Type B pancreatic cell (in vitro differentiated cells): ENCODE data around the gene RNF112. TPM values are rescaled to one million over a fixed set of nuclear protein-coding genes. Genes with fewer than 3 reads are reported as not detected.

ENCODE experiments used
- DNase-seq: peaks from one replicate; pipeline ENCODE4 v3.0.0; 2021; ENCODE audit warnings: mixed read lengths; ENCODE audit not compliant: unreplicated experiment; ENCODE audit errors: extremely low spot score
- H3K27ac Mint-ChIP-seq: 2 replicates; pipeline ENCODE4 v1.8.0; 2021; ENCODE audit warnings: mild to moderate bottlenecking, mixed read lengths
- H3K27me3 Mint-ChIP-seq: 2 replicates; pipeline ENCODE4 v1.8.0; 2021; ENCODE audit warnings: mixed read lengths
- H3K36me3 Mint-ChIP-seq: 2 replicates; pipeline ENCODE4 v1.8.0; 2021; ENCODE audit warnings: mixed read lengths
- H3K4me1 Mint-ChIP-seq: one replicate; pipeline ENCODE4 v1.8.0; 2021; ENCODE audit warnings: mixed read lengths; ENCODE audit not compliant: unreplicated experiment
- H3K4me3 Mint-ChIP-seq: 2 replicates; pipeline ENCODE4 v1.8.0; 2021; ENCODE audit warnings: mild to moderate bottlenecking, mixed read lengths
- H3K9me3 Mint-ChIP-seq: 2 replicates; pipeline ENCODE4 v1.8.0; 2021; ENCODE audit warnings: mixed read lengths
- total RNA-seq: library from RNA; stranded (reverse); gene quantifications from 2 replicates; pipeline ENCODE4 v1.2.1, GENCODE V29; 2021; ENCODE audit warnings: low replicate concordance
- TF ChIP-seq, protein P1 (sequence below): fragments of 200-600 bp; sonication (generic); conservative IDR thresholded peaks from 2 replicates; pipeline ENCODE4 v1.5.0; 2021; ENCODE audit warnings: antibody characterized with exemption, mild to moderate bottlenecking

RNF112 gene
- total RNA-seq, 1 donor from 2014 or later = 0.60 TPM

DNA sequence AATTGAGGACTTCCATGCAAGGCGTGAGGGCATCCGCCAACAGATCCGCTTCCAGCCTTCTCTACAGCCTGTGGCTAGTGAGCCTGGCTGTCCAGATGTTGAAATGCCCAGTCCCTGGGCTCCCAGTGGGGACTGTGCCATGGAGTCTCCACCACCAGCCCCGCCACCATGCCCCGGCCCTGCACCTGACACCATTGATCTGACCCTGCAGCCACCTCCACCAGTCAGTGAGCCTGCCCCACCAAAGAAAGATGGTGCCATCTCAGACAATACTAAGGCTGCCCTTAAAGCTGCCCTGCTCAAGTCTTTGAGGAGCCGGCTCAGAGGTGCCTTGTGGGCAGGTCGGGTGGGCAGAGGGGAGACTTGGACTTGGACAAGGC lies 29.7 kb upstream of the RNF112 start:
- no peak for DNase-seq
- H3K27ac Mint-ChIP-seq = no peak overlapping the region
- TF ChIP-seq, protein P1, sequence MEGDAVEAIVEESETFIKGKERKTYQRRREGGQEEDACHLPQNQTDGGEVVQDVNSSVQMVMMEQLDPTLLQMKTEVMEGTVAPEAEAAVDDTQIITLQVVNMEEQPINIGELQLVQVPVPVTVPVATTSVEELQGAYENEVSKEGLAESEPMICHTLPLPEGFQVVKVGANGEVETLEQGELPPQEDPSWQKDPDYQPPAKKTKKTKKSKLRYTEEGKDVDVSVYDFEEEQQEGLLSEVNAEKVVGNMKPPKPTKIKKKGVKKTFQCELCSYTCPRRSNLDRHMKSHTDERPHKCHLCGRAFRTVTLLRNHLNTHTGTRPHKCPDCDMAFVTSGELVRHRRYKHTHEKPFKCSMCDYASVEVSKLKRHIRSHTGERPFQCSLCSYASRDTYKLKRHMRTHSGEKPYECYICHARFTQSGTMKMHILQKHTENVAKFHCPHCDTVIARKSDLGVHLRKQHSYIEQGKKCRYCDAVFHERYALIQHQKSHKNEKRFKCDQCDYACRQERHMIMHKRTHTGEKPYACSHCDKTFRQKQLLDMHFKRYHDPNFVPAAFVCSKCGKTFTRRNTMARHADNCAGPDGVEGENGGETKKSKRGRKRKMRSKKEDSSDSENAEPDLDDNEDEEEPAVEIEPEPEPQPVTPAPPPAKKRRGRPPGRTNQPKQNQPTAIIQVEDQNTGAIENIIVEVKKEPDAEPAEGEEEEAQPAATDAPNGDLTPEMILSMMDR = no peak

DNA sequence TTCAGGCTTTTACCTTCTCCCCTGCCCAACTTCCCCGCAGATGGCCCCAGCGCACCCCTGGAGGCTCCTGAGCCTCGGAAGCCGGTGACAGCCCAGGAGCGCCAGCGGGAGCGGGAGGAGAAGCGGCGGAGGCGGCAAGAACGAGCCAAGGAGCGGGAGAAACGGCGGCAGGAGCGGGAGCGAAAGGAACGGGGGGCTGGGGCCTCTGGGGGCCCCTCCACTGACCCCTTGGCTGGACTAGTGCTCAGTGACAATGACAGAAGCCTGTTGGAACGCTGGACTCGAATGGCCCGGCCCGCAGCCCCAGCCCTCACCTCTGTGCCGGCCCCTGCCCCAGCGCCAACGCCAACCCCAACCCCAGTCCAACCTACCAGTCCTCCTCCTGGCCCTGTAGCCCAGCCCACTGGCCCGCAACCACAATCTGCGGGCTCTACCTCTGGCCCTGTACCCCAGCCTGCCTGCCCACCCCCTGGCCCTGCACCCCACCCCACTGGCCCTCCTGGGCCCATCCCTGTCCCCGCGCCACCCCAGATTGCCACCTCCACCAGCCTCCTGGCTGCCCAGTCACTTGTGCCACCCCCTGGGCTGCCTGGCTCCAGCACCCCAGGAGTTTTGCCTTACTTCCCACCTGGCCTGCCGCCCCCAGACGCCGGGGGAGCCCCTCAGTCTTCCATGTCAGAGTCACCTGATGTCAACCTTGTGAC lies 29.1 kb upstream of the RNF112 start:
- Mint-ChIP-seq H3K27me3 (no peaks in the 10 kb centered on the region), H3K4me3 (no peak overlapping the region), H3K9me3 (no peaks in the 10 kb centered on the region), H3K27ac (no peak overlapping the region), H3K36me3 (peaks cover 19% of the 10 kb centered on the region), H3K4me1 (peaks cover 36% of the 10 kb centered on the region)
- TF ChIP-seq, protein P1 = no peak
- no peak for DNase-seq

More for the DNA sequence above, 29.7 kb upstream of the RNF112 start:
- no peaks in the 10 kb centered on the region for H3K9me3 Mint-ChIP-seq
- H3K4me3 Mint-ChIP-seq = no peak overlapping the region
- H3K36me3 Mint-ChIP-seq = peaks cover 19% of the 10 kb centered on the region
- H3K4me1 Mint-ChIP-seq = peaks cover 36% of the 10 kb centered on the region
- no peaks in the 10 kb centered on the region for H3K27me3 Mint-ChIP-seq

DNA sequence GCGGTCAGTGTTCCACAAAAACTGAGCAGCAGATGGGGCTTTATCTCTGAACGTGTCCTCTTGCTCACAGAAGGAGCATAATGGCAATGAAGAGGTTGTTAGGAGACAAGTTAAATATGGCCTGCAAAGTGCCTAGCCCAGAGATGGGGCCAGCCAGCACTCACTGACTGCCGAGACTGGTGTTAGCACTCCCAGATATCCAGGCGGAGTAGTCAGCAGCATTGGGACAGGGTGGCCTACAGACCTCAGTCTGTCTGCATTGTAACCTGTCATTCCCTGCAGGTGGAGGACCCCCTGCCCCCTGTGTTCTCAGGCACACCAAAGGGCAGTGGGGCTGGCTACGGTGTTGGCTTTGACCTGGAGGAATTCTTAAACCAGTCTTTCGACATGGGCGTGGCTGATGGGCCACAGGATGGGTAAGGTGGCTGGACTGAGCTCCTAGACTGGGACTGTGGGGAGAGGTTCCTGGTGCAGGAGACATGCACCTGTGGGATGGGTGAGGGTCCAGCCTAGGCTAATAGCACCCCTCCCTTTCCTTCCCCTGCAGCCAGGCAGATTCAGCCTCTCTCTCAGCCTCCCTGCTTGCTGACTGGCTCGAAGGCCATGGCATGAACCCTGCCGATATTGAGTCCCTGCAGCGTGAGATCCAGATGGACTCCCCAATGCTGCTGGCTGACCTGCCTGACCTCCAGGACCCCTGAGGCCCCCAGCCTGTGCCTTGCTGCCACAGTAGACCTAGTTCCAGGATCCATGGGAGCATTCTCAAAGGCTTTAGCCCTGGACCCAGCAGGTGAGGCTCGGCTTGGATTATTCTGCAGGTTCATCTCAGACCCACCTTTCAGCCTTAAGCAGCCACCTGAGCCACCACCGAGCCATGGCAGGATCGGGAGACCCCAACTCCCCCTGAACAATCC lies 28.2 kb upstream of the RNF112 start:
- peaks cover 38% of the 10 kb centered on the region for H3K4me1 Mint-ChIP-seq
- peaks cover 19% of the 10 kb centered on the region for H3K36me3 Mint-ChIP-seq
- no peaks in the 10 kb centered on the region for H3K9me3 Mint-ChIP-seq
- no peak overlapping the region for H3K27ac Mint-ChIP-seq
- H3K27me3 Mint-ChIP-seq = no peaks in the 10 kb centered on the region
- no peak overlapping the region for H3K4me3 Mint-ChIP-seq
- TF ChIP-seq, protein P1 = no peak
- no peak for DNase-seq

DNA sequence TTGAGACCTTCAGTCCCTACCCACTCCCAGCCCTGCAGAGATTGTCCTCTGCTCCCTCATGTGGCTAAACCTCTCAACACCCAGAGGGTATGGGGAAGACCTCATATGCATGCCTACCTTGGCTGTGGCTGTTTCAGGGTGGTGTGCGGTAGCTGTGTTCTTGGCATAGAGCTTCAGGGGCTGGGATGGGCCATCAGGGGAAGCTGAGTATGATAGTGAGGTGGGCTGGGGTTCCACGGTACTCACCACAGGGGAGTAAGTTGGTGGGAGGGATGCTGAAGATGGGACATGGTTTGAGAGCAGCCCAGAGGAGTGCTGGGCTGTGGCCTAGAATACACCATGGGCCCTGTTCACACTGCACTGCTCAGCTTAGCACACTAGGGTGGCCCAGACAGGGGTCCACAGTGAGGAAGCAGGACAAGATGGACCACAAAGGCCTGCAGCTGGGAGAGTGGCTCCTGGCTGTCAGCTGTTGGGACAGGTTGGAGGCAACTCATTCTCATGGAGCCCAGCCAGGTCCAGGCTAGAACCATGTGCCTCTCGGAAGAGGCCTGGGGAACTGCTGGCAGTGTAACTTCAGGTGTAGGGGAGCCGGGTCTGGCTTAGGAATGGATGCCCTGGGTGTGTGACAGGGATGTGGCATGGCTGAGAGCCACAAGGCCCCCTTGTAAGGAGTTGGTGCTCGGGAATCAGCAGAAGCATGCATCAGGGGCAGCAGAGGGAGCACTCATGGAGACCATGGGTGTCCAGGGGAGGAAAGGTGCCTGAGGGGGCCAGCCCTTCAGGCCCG lies 27.2 kb upstream of the RNF112 start:
- Mint-ChIP-seq H3K27ac (peak overlapping the region; percentile 68), H3K36me3 (peaks cover 19% of the 10 kb centered on the region), H3K9me3 (no peaks in the 10 kb centered on the region), H3K27me3 (no peaks in the 10 kb centered on the region), H3K4me3 (peak overlapping the region; percentile 67), H3K4me1 (peaks cover 43% of the 10 kb centered on the region)
- TF ChIP-seq, protein P1 = no peak
- DNase-seq = no peak

DNA sequence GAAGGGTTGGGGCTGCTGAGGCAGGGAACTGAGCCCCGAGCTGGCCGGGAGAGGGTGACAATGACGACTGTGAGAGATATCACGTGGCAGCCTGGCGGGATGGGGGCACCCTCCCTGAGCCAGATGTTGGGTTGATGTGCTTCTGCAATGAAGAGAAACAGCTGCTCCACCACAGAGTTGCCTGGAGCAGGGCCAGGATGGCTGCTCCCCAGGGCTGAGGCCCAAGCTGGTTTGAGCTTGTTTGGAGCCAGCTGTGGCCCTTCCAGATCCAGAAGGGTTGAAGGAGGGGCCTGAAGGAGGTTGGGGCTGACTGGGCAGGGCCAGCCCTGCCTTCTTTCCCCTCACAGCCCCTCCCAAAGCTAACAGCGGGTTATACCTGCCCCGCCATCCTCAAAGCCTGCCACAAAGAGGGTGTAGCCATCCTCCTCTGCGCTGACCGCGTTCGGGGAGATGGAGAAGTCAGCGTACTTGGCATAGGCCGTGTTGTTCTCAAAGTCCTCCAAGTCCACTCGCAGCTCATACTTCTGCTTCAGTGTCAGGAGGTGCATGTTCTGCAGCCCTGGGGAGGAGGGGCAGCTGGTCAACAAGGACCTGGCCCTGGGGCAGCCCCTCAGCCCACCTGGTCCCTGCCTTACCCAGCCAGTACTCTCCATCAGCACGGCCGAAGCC lies 26.2 kb upstream of the RNF112 start:
- H3K4me3 Mint-ChIP-seq = peak overlapping the region; percentile 67
- TF ChIP-seq, protein P1 = no peak
- no peaks in the 10 kb centered on the region for H3K27me3 Mint-ChIP-seq
- H3K36me3 Mint-ChIP-seq = peaks cover 19% of the 10 kb centered on the region
- peaks cover 46% of the 10 kb centered on the region for H3K4me1 Mint-ChIP-seq
- DNase-seq = no peak
- H3K9me3 Mint-ChIP-seq = no peaks in the 10 kb centered on the region
- H3K27ac Mint-ChIP-seq = peak overlapping the region; percentile 68
